SH-SY5Y (cell line): ENCODE results near the gene CEP131.

Experiments
- GATA2 ChIP-seq: IDR thresholded peaks from 2 replicates; pipeline ENCODE4 v1.6.1; 2011; ENCODE audit warnings: mild to moderate bottlenecking, low read depth, low read length
- GATA3 ChIP-seq: IDR thresholded peaks from 2 replicates; pipeline ENCODE4 v1.6.1; 2011; ENCODE audit warnings: low read depth, mild to moderate bottlenecking, low read length, moderate library complexity

DNA sequence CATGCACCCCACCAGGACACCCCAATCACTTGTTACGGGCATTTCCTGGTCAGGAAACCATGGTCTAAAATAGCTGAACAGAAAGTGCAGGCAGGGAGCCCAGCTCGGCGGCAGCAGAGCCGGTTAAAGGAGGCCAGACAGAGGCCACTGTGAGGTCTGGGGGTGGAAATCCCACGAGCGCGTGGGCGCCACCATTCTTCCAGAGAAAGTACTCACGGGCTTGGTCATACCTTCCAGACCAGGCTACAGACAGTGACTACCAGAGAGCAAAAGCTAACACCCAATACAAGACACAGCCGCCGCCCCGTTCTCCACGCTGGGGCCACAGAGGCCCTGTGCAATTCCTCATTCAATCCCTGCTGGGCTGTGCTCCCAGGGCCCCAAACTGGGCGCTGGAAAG, 11.9 kb downstream of the CEP131 start:
- TF ChIP-seq GATA2 (no peak), GATA3 (no peak)
